Neuron (in vitro differentiated cells): ENCODE data around the gene HYAL1.
"Not testable (repeated sequence)": the region's sequence is repeated elsewhere in the genome, so short reads cannot be mapped to it uniquely, and the experiment has no call there.

Experiments
- H2AFZ ChIP-seq: one replicate; pipeline ENCODE4 v1.6.1; 2013; ENCODE audit warnings: low read depth, mild to moderate bottlenecking, inconsistent platforms, low read length, moderate library complexity
- H3K27me3 ChIP-seq: one replicate; pipeline ENCODE4 v1.6.1; 2013; ENCODE audit warnings: low read length; ENCODE audit not compliant: insufficient read depth
- H3K36me3 ChIP-seq: one replicate; pipeline ENCODE4 v1.6.1; 2013; ENCODE audit warnings: low read length; ENCODE audit not compliant: insufficient read depth
- H3K4me1 ChIP-seq: one replicate; pipeline ENCODE4 v1.6.1; 2013; ENCODE audit warnings: low read length; ENCODE audit not compliant: insufficient read depth
- H3K4me3 ChIP-seq: 2 replicates; pipeline ENCODE4 v1.5.1; 2013; ENCODE audit warnings: mild to moderate bottlenecking, low read length, moderate library complexity
- H3K9me3 ChIP-seq: one replicate; pipeline ENCODE4 v1.6.1; 2013; ENCODE audit warnings: low read length

Gene HYAL1

DNA sequence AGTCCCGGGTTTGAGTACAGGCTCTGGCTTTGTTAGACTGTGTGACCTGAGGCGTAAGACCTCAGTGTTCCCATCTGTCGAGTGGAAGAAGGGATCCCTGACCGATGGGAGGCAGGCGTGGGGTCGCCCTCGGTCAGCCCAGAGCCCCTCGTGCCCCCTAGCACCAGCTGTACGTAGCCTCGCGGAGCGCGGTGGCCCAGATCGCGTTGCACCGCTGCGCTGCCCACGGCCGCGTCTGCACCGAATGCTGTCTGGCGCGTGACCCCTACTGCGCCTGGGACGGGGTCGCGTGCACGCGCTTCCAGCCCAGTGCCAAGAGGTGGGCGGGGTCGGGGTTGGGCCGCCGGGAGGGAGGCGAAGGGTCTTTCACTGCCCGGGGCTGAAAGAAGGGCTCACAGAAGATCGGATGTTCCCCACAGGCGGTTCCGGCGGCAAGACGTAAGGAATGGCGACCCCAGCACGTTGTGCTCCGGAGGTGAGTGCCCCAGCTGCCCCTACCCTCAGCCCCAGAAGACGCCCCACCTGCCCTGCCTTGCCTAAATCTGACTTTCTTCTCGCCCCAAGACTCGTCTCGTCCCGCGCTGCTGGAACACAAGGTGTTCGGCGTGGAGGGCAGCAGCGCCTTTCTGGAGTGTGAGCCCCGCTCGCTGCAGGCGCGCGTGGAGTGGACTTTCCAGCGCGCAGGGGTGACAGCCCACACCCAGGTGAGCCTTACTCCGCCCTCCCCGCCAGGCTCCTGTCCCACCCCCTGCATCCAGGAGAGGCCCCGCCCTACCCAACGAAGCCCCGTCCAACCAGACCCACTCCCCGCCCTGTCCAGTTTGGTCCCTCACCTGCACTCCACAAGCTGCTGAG lies 28.0 kb downstream of the HYAL1 start:
- no peaks in the 10 kb centered on the region for H3K27me3 ChIP-seq
- peaks cover 2% of the 10 kb centered on the region for H3K4me1 ChIP-seq
- no peak overlapping the region for H3K4me3 ChIP-seq
- H2AFZ ChIP-seq: no peak overlapping the region
- H3K36me3 ChIP-seq: no peaks in the 10 kb centered on the region
- H3K9me3 ChIP-seq: no peaks in the 10 kb centered on the region

DNA sequence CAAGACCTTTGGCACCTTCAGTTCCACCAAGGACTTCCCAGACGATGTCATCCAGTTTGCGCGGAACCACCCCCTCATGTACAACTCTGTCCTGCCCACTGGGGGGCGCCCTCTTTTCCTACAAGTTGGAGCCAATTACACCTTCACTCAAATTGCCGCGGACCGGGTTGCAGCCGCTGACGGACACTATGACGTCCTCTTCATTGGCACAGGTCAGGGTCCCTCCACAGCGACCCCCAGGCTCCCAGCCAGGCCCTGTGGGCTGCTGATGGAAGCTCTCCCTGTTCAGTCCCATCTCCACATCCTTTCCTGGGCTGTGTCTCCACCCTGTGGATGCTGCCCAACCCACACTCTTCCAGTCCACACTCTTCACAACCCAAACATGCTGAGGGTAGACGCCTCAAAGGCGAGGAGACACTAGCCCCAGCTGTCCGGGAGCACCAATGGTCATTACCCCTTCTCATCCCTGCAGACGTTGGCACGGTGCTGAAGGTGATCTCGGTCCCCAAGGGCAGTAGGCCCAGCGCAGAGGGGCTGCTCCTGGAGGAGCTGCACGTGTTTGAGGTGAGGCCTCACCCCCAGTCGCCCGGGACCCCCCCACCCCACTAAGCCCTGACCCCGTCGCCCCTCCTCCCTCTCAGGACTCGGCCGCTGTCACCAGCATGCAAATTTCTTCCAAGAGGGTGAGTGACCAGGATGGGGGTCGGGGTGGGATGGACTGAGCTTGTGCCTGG lies 28.8 kb downstream of the HYAL1 start:
- Histone ChIP-seq H3K27me3 (no peaks in the 10 kb centered on the region), H3K4me3 (no peak overlapping the region), H3K9me3 (no peaks in the 10 kb centered on the region), H3K36me3 (no peaks in the 10 kb centered on the region), H3K4me1 (peaks cover 5% of the 10 kb centered on the region), H2AFZ (no peak overlapping the region)

DNA sequence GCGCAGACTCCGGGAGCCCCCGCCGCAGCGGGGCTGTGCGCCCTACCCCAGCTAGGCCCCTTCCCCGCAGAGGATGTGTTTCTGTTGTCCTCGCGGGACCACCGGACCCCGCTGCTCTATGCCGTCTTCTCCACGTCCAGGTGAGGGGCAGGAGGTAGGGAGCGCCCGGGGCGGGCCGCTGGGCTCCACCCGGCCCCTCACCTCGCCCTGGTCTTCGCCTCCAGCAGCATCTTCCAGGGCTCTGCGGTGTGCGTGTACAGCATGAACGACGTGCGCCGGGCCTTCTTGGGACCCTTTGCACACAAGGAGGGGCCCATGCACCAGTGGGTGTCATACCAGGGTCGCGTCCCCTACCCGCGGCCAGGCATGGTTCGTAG lies 29.7 kb downstream of the HYAL1 start:
- Histone ChIP-seq H2AFZ (no peak overlapping the region), H3K36me3 (no peaks in the 10 kb centered on the region)

DNA sequence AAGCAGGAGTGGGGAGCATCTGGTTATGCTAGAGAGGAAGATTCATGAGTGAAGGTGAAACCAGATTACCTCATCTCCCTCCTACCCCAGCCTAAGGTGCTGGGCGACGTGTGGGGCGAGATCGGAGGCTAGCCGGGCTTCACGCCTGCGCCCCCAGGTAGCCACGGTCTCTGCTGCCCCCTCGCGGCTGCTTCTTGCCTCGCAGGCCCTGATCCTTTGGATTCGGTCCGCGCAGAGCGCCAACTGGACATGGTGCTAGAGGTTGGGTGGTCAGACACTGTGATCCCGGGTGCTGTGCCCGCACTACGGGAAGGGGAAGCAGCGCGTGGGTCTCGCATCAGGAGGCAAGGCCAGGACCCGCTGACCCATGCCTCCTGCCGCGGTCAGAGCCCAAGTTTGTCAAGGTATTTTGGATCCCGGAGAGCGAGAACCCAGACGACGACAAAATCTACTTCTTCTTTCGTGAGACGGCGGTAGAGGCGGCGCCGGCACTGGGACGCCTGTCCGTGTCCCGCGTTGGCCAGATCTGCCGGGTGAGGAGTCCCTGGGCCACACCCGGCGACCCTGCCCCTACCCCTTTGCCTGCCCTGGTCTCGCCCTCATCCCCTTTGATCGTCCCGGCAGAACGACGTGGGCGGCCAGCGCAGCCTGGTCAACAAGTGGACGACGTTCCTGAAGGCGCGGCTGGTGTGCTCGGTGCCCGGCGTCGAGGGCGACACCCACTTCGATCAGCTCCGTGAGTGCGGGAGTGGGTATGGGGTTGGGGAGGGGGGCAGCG lies 30.3 kb downstream of the HYAL1 start:
- H3K4me1 ChIP-seq: peaks cover 19% of the 10 kb centered on the region
- H3K9me3 ChIP-seq: no peaks in the 10 kb centered on the region
- no peak overlapping the region for H2AFZ ChIP-seq
- H3K4me3 ChIP-seq: no peak overlapping the region
- H3K27me3 ChIP-seq: no peaks in the 10 kb centered on the region
- H3K36me3 ChIP-seq: no peaks in the 10 kb centered on the region

More for the DNA sequence above, 29.7 kb downstream of the HYAL1 start:
- Histone ChIP-seq H3K9me3 (no peaks in the 10 kb centered on the region), H3K4me3 (no peak overlapping the region), H3K4me1 (peaks cover 14% of the 10 kb centered on the region), H3K27me3 (no peaks in the 10 kb centered on the region)

DNA sequence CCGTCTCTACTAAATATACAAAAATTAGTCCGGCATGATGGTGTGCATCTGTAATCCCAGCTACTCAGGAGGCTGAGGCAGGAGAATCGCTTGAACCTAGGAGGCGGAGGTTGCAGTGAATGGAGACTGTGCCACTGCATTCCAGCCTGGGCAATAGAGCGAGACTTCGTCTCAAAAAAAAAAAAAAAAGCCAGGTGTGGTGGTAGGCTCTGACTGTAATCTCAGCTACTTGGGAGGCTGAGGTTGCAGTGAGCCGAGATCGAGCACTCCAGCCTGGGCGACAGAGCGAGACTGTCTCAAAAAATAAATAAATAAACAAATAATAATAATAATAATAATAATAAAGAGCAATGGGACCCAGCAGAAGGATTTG lies 30.9 kb downstream of the HYAL1 start:
- H3K4me1 ChIP-seq: peaks cover 25% of the 10 kb centered on the region
- not testable (repeated sequence) for H3K36me3 ChIP-seq, H3K27me3 ChIP-seq, H3K9me3 ChIP-seq, H3K4me3 ChIP-seq, H2AFZ ChIP-seq

DNA sequence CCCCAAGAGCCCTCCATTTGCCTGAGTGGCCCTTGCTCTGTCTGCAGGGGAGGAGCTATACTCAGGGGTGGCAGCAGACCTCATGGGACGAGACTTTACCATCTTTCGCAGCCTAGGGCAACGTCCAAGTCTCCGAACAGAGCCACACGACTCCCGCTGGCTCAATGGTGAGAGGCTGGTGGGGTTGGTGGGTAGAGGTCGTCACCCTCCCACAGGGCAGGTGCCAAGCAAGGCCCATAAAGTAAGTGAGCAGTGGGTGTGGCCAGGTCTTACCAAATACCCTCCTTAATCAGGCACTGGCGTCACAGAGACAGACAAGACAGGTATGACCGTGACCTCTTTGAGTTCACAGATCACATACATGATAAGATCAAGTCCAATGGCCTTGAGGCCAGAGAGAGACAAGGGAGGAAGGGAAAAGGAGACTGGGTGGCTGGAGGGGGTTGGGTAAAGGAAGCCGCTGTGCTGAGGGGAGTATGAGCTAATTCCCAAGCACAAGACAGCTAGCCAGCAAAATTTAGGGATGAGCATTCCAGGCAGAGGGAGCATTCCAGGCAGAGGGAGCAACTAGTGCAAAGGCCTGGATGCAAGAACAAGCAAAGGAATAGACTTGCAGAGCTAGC lies 31.9 kb downstream of the HYAL1 start:
- Histone ChIP-seq H2AFZ (no peak overlapping the region), H3K4me1 (peaks cover 35% of the 10 kb centered on the region), H3K9me3 (no peaks in the 10 kb centered on the region), H3K27me3 (no peaks in the 10 kb centered on the region), H3K36me3 (no peaks in the 10 kb centered on the region), H3K4me3 (no peak overlapping the region)

DNA sequence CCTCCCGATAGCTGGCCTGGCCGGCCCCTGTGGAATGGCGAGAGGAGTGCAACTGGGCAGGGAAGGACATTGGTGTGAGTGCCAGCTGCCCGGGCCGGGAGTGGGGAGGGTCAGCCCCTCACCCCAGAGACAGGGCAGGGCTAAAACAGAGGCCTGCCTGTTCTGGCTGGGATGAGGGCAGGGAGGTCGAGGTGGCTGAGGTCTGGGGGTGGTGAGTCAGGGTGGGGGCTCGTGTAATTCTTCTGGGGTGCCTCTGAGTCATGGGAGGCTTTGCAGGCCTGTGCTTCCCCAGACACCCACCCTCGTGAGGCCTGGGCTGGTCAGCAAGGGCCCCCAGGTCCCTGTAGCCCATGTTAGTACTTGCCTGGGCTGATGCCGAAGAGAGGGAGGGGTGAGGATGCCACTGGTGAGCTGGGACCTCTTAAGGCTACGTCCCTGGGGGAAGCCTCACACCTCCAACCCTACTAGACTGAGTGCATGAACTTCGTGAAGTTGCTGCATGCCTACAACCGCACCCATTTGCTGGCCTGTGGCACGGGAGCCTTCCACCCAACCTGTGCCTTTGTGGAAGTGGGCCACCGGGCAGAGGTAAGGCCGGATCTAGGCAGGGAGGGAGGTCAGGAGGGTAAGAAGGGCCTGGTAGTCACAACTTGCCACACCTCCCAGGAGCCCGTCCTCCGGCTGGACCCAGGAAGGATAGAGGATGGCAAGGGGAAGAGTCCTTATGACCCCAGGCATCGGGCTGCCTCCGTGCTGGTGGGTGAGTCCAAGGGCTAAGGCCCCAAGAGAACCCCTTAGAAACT lies 32.8 kb downstream of the HYAL1 start:
- H3K9me3 ChIP-seq: no peaks in the 10 kb centered on the region
- H2AFZ ChIP-seq: no peak overlapping the region
- H3K27me3 ChIP-seq: no peaks in the 10 kb centered on the region
- no peak overlapping the region for H3K4me3 ChIP-seq
- no peaks in the 10 kb centered on the region for H3K36me3 ChIP-seq
- peaks cover 39% of the 10 kb centered on the region for H3K4me1 ChIP-seq

DNA sequence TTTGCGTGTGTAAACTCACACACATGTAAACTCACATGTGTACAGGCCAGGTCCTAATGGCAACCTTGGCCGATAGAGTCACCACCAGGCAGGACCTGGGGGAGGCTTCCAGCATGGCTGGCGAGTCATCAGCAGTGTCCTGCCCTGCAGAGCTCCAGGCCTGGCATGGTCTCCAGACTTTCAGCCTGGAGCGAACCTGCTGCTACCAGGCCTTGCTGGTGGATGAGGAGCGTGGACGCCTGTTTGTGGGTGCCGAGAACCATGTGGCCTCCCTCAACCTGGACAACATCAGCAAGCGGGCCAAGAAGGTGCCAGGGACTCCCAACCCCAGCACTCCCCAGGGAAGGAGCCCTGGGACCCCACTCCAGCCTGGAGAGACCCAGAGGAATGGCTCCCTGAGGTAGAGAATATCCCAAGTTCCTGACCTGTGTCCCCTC lies 33.4 kb downstream of the HYAL1 start:
- H3K27me3 ChIP-seq: no peaks in the 10 kb centered on the region
- H3K9me3 ChIP-seq: no peaks in the 10 kb centered on the region
- no peak overlapping the region for H3K4me3 ChIP-seq
- H3K4me1 ChIP-seq: peaks cover 45% of the 10 kb centered on the region
- H3K36me3 ChIP-seq: no peaks in the 10 kb centered on the region
- H2AFZ ChIP-seq: no peak overlapping the region

DNA sequence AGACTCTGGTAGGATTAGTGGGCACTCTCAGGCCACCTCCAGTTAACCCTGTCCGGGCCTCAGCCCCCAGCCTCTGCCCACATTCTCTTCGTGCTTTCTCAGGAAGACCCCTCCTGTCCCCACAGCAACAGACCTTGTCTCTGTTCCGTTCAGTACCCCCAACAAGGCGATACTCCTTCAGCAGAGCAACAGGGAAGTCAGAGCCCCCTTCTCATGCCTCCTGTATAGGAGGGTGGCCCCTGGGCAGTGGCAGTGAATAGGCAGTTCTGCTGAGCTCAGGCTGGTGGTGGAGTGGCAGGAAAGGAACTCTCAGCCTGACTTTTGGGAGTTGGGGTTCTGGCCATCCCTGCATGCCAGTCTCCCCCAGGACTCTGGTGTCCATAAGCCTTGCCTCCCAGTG lies 33.9 kb downstream of the HYAL1 start:
- Histone ChIP-seq H2AFZ (no peak overlapping the region), H3K4me1 (peaks cover 49% of the 10 kb centered on the region), H3K4me3 (no peak overlapping the region)

DNA sequence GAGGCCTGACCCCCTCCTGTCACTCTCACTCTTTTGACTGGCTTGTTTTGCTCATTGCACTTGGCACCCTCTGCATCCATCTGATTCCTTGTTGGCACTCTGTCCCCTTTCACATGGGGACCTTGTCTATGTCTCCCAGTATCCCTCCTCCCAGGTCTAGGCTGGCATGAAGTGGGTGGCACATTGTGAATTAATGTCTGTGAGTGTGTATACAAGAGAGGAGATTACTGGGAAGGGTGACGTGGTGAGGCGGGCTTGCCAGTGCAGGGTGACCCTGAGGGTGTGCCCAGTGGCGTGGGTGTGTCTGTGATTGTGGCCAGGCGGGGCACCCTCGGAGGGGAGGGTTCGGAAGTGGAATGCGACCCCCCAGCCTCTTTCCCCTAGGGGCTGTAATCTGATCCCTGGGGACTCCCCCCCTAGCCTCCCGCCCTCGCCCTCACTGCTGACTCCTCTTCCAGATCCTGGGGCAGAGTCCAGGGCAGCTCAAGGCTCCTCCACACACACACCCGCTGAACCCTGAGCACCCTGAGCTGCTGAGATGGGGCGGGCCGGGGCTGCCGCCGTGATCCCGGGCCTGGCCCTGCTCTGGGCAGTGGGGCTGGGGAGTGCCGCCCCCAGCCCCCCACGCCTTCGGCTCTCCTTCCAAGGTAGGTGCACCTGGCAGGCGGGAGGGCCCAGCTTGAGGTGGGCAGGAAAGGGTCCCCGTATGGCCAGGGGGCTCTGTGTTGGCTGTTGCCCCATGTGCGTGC lies 34.5 kb downstream of the HYAL1 start, which contains the start of gene SEMA3B:
Gene SEMA3B, plus strand, starts transcription at position 445 of the 749 bp plus-strand sequence. Its CDS starts 94 bp downstream, at position 539.
- Histone ChIP-seq H2AFZ (no peak within 1 kb of the TSS), H3K9me3 (no peaks in the 10 kb centered on the region), H3K4me1 (peaks cover 55% of the 10 kb centered on the region), H3K36me3 (no peaks in the 10 kb centered on the region), H3K27me3 (no peaks in the 10 kb centered on the region), H3K4me3 (no peak within 1 kb of the TSS)

More for the DNA sequence above, 33.9 kb downstream of the HYAL1 start:
- no peaks in the 10 kb centered on the region for H3K36me3 ChIP-seq
- no peaks in the 10 kb centered on the region for H3K9me3 ChIP-seq
- H3K27me3 ChIP-seq: no peaks in the 10 kb centered on the region

DNA sequence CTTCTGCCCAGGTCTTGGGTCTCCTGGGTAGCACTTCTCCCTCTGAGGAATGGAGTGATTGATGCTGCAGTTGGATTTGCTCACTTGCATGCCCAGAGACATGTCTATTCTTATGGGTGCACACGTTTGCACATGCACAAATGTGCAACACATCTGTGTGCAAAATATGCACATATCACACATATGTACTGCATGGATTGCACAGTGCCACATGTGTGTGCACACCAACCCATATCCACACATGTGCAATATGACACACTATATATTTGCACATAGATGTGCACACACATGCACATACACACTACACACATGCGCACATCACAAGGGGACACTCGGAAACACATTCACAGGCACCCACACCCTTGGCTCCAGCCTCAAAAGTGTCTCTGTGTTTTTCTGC lies 35.1 kb downstream of the HYAL1 start:
- Histone ChIP-seq H3K9me3 (no peaks in the 10 kb centered on the region), H3K27me3 (no peaks in the 10 kb centered on the region), H3K4me3 (no peak overlapping the region), H3K4me1 (peaks cover 60% of the 10 kb centered on the region), H3K36me3 (no peaks in the 10 kb centered on the region), H2AFZ (no peak overlapping the region)
